GM13977 (cell line): Measurements from ENCODE around the gene PARP15.

Experiments used
- DNase-seq: peaks from one replicate; pipeline ENCODE4 v3.0.0; 2012; ENCODE audit warnings: low spot score
- in situ Hi-C: fragments of 300-500 bp; cut with MboI; formaldehyde crosslinking; loops from one replicate; pipeline ENCODE4 v1.12.0; 2022; ENCODE audit warnings: low sequenced_read_pairs, low pct_unique_long_range_greater_than_20kb, mixed read lengths, inconsistent platforms; ENCODE audit not compliant: unreplicated experiment
- TF ChIP-seq, protein P1 (sequence below): IDR thresholded peaks from 2 replicates; pipeline ENCODE4 v1.5.1; 2012; ENCODE audit warnings: mild to moderate bottlenecking, control low read depth; ENCODE audit not compliant: insufficient read depth; ENCODE audit errors: extremely low read depth, missing control alignments

PARP15 gene

DNA sequence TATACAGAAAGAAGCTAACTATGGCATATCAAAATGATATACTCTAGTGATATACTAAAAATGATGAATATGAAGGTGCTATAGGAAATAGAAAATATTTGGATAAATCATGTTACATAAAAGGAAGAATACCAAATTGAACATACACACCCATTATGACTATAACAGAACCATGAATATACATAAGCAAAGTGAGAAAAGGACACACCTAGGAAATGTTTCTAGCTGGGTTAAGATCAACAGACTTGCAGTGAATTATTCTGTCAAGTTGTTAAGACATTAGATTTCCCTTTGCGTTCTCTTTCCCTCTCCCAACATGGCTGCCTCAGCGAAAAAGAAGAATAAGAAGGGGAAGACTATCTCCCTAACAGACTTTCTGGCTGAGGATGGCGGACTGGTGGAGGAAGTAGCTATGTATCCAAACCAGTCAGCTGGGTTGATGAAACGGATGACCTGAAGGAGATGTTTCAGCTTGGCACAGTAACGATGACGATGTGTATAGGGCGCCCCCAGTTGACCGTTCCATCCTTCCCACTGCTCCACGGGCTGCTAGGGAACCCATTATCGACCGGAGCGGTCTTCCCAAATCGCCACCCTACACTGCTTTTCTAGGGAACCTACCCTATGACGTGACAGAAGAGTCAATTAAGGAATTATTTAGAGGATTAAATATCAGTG lies 83.0 kb downstream of the PARP15 start:
- in situ Hi-C loops = no loop called here
- TF ChIP-seq, protein P1, sequence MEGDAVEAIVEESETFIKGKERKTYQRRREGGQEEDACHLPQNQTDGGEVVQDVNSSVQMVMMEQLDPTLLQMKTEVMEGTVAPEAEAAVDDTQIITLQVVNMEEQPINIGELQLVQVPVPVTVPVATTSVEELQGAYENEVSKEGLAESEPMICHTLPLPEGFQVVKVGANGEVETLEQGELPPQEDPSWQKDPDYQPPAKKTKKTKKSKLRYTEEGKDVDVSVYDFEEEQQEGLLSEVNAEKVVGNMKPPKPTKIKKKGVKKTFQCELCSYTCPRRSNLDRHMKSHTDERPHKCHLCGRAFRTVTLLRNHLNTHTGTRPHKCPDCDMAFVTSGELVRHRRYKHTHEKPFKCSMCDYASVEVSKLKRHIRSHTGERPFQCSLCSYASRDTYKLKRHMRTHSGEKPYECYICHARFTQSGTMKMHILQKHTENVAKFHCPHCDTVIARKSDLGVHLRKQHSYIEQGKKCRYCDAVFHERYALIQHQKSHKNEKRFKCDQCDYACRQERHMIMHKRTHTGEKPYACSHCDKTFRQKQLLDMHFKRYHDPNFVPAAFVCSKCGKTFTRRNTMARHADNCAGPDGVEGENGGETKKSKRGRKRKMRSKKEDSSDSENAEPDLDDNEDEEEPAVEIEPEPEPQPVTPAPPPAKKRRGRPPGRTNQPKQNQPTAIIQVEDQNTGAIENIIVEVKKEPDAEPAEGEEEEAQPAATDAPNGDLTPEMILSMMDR = no peak
- no peak for DNase-seq

DNA sequence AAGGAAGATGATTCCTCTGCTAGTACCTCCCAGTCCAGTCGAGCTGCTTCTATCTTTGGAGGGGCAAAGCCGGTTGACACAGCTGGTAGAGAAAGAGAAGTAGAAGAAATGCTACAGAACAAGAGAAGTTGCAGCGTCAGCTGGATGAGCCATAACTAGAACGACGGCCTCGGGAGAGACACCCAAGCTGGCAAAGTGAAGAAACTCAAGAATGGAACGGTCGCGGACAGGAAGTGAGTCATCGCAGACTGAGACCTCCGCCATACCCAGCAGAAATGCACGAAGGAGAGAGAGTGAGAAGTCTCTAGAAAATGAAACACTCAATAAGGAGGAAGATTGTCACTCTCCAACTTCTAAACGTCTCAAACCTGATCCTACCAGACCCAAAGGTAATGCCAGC lies 84.2 kb downstream of the PARP15 start:
- DNase-seq = no peak
- in situ Hi-C loops = no loop called here
- TF ChIP-seq, protein P1 = no peak

GRCh38 chr3:122662505-122662904 lies 85.1 kb downstream of the PARP15 start:
- TF ChIP-seq, protein P1 = no peak
- DNase-seq = no peak
- in situ Hi-C loops = no loop called here

DNA sequence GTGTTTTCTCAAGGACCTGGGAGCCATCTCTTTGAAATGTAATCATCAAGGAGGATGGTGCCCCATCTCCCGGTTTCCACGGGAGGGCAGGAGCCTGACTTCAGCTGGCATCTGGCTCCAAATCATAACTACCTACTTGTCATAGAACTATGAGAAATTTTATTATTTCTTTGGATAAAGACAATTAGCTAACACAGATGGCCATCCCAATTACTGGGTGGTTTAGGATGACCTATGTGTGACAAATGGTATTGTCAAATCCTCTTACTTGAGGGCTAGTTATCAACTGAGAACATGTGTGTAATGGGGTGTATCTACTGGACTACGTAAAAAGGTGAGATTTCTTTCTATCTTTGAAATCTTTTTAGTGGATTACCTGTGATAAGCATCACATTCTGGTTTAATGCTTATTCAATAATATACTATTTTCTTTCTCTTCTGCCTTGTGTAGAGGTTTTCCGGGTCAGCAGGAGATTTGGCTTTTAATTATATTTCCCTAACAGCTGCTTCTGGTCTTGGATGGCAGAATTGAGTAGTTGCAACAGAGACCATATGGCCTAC lies 87.9 kb downstream of the PARP15 start:
- TF ChIP-seq, protein P1 = no peak
- in situ Hi-C loops = no loop called here
- no peak for DNase-seq

- TF ChIP-seq, protein P1 = no peak
- DNase-seq = no peak
- in situ Hi-C loops = no loop called here
These were observed 88.4 kb downstream of the PARP15 start for GRCh38 chr3:122665881-122666280.

GRCh38 chr3:122668930-122669730 lies 91.7 kb downstream of the PARP15 start:
- TF ChIP-seq, protein P1 = no peak
- in situ Hi-C loops = no loop called here
- peak; percentile 49 for DNase-seq
